GM18505 (cell line): ENCODE measurements around the gene RXFP2.

Source experiments
- ATAC-seq: cut with Tn5 transposase; IDR thresholded peaks from one replicate; pipeline ENCODE4 v1.9.1; 2021; ENCODE audit not compliant: unreplicated experiment
- POLR2A ChIP-seq: IDR thresholded peaks from 4 replicates; pipeline ENCODE4 v1.6.1; 2011; ENCODE audit warnings: borderline replicate concordance; ENCODE audit not compliant: insufficient read depth, insufficient read length; ENCODE audit errors: extremely low read depth

The RXFP2 gene

DNA sequence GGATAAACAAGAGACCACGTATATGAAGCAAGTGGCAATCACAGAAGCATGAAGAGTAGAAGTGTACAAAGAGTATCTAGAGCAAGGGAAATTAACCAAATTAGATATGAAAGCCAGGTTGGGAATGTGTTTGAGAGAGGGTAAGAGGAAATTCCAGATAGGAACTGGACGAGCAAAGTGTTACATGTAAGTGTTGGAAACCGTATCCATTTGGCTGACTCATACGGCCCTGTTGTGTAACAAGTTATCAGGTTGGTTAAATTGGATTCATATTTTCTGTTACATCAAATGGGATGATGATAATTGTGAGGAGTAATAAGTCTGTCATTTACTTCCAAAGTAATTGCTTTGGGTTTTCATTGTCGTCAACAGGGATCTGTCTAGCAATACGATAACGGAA is 46.7 kb downstream of the RXFP2 start:
- no peak for ATAC-seq
- TF ChIP-seq POLR2A = no peak

DNA sequence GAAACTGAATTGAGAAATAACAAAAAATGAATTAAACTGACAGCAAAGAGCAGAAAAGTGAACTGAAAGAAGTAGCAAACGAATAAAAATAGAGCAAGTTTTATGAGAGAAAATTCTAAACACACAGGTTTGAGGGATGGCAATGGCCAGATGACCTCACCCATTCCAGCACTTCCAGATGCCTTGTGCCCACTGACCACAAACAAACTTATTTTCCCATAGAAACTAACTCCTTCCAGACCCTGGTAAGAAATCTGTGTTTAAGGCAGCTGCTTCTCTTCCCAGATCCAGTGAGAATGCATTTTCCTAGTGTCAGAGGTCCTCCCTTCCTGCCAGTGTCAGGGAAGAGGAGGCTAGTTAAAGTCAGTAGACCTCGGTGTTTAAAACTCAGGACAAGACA is 51.7 kb downstream of the RXFP2 start:
- ATAC-seq = no peak
- TF ChIP-seq POLR2A = no peak

DNA sequence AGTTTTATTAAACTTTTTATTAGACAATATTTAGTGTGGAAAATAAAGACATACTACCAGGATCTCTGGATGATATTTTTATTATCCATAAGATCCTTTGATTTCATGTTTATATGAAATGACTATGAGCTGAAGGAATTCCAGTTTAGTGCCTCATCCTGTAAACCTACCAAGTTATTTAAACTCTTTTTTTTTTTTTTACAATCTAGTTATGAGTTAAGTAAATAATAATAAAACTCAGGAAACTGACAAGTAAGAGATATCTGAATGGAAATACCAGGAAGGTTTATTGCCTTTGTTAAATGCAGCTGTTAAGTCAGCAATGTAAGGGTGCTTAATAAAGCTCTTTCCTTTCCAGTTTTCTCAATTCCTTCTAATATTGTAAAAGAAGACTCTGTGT is 53.9 kb downstream of the RXFP2 start:
- ATAC-seq = no peak
- TF ChIP-seq POLR2A = no peak

DNA sequence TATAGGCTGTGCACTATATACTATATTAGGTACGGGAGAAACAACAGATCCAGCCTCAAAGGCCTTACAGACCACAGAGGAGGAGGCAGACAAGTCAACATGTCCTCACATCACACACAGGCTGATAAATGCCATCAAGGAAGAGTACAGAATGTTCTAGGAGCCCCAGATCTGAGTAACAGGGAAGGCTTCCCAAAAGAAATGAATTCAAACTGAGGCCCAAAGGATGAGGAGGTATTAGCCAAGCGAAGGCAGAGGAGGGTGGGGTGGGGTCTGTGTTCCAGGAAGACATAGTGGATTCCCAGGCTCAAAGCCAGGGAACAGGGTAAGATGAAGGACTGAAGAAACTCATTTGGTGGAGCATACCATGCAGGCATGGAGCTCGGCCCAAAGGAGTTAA is 55.1 kb downstream of the RXFP2 start:
- TF ChIP-seq POLR2A = no peak

DNA sequence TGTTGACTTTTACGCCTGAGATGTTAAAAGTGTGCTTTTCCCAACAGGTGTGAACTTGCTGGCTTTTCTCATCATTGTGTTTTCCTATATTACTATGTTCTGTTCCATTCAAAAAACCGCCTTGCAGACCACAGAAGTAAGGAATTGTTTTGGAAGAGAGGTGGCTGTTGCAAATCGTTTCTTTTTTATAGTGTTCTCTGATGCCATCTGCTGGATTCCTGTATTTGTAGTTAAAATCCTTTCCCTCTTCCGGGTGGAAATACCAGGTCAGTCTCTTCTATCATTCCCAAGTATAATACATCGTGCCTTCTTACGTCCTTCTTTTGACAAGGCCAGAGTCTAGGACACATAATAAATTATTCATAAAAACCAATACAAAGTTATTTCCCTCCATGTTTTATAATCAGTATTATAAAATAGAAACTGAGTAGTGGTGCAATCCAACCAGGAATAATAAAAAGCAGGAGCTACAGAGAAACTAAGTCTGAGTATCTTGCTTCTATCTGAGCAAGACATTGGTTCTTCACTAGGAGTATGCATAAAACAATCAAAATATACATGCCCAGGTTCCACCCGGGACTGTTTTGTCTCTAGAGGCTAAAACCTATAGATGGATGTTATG is 57.9 kb downstream of the RXFP2 start:
- no peak for ATAC-seq
- TF ChIP-seq POLR2A = no peak

More for the DNA sequence above, 55.1 kb downstream of the RXFP2 start:
- no peak for ATAC-seq

DNA sequence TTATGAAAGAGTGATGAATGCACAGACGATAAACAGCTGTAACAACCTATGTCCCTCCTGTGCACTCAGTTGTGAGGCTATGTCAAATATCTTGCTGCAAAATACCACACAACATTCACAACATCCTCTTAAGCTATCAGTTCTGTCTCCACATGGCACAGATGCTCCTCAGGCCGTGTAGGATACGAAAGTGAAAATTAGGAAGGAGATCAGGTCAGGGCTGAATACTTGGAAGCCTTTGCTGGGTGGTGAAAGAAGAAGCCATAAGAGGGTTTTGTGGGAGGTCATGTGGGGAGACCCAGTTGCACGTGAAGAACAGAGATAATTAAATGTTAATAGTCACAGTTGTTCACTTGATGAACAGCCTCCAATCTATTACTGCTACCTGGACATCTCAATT is 58.9 kb downstream of the RXFP2 start:
- no peak for ATAC-seq
- TF ChIP-seq POLR2A = no peak

DNA sequence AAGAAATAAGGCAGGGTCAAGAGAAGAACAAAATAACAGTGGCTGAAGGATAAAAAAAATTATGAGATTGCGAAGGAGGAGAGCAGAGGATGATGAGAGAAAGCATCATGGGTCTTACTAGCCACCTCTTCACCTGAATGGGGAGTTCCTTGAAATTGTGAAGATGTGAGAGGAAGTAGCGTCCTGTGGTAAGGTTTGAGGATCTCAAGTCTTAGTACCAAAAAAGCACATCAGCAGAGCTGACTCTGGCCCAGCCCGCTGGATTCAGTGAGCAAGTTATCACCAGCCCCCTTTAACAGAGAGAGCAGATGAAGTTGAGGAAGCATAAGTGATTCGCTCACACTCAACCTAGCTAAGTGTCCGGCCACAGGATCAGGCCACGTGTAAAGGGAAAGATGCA is 61.8 kb downstream of the RXFP2 start:
- ATAC-seq = no peak
- TF ChIP-seq POLR2A = no peak

DNA sequence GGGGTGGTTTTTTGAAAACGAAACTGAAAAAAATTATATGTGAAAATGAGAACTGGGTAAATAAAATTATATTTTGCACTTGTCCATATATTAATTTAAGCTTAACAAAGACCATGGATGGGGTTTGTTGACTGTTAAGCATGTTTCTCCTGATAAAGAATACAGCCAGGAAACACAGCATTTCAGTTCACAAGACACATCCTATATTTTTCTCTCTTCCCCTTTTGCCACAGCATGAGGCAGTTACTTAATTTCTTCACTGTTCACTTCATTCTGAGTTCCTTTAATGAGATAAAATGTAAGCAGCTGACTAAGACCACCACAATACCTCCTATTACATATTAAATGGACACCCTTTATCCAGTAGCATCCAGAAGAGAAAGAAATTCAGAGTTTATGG is 64.0 kb downstream of the RXFP2 start:
- no peak for TF ChIP-seq POLR2A
- ATAC-seq = no peak

DNA sequence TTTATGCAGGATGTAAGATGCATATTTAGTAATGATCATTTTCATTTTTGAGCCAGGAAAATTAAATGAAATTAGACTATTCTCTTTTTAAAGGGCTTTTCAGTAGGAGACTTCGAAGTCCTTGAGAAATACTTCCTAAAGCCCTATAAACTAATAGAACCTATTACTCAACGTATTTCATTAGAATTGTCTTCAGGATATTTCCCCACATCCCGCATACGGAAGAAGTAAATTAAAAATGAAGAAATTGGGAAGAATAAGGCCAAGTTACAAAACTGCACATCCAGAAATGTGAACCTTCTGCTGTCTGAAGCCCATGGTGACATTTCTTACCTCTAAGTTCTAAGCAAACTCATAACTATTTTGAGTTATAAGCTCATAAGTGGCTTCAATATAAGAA is 66.5 kb downstream of the RXFP2 start:
- TF ChIP-seq POLR2A = no peak
- ATAC-seq = no peak

DNA sequence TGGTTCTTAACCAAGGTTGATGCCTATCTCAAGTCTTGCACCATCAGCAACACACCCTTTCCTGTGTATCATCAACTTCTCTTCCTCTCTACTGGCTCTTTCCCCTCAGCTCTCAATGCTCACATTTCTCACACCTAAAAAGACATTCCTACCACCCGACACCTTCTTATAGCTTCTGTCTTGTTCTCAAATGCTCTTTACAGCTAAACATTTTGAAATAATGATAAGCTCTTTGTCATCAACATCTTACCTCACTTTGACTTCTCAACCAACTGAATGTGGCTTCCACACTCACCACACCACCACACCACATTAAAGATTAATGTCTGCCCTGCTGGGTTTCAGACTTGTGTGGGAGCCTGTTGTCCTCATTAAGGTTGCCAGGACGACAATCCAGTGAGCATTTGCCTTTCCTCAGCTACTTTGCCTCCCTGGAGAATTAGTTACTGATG is 67.8 kb downstream of the RXFP2 start:
- no peak for TF ChIP-seq POLR2A
- no peak for ATAC-seq

DNA sequence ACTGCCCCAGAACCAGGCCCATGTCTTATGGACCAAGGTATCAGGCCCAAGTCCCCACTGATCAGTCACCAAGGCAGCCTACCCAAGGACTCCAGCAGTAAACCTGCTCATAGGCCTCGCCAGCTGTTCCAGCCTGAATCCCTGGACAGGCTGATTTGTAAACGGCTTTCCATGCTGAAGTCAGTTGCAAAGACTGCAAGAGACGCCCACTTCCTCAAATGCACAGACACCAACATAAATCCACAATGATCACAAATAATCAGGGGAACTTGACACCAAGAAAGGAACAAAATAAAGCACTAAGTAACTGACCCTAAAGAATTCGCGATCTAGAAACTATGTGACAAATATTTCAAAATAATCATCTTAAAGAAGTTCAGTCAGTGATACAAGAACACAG is 75.2 kb downstream of the RXFP2 start:
- no peak for TF ChIP-seq POLR2A
- ATAC-seq = no peak

DNA sequence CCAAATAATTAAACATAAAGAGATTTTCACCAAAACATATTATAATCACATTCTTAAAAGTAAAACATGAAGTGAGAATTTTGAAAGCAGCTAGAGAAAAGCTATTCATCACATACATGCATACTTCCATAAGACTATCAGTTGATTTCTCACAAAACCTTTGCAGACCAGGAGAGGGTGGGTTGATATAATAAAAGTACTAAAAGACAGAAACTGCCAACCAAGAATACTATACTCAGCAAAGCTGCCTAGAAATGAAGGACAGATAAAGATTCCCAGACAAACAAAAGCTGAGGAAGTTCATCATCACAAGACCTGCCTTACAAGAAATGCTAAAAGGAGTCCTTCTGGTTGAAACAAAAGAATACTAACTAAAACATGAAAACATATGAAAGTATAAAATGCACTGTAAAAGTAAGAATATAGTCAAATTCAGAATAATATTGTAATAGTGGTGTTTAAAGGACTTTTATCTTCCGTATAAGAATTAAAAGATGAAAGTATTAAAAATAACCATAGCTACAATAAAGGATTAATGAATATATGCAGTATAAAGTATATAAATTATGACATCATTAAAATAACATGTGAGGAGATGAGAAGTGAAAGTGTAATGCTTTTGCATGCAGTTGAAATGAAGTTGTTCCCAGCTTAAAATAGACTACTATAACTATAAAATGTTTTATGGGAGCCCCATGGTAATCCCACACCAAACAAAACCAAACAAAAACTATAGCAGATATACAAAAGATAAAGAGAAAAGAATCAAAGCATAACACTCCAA is 76.2 kb downstream of the RXFP2 start:
- no peak for ATAC-seq
- TF ChIP-seq POLR2A = no peak

DNA sequence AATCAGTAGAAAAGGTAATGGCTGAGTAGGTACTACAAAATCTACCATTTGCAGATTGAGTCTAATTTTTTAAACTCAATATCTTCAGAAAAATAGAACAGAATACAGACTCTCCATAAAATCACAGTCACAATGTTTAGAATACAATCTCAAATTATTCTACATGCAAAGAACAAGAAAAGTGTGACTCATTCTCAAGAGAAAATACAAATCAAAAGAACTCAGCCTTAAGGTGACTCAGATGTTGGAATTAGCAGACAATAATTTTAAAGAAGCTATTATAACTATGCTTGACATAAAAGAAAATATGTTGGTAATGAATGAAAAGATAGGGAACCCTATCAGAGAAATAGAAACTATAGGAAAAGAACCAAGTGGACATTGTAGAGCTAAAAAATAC is 78.9 kb downstream of the RXFP2 start:
- no peak for TF ChIP-seq POLR2A
- ATAC-seq = no peak

DNA sequence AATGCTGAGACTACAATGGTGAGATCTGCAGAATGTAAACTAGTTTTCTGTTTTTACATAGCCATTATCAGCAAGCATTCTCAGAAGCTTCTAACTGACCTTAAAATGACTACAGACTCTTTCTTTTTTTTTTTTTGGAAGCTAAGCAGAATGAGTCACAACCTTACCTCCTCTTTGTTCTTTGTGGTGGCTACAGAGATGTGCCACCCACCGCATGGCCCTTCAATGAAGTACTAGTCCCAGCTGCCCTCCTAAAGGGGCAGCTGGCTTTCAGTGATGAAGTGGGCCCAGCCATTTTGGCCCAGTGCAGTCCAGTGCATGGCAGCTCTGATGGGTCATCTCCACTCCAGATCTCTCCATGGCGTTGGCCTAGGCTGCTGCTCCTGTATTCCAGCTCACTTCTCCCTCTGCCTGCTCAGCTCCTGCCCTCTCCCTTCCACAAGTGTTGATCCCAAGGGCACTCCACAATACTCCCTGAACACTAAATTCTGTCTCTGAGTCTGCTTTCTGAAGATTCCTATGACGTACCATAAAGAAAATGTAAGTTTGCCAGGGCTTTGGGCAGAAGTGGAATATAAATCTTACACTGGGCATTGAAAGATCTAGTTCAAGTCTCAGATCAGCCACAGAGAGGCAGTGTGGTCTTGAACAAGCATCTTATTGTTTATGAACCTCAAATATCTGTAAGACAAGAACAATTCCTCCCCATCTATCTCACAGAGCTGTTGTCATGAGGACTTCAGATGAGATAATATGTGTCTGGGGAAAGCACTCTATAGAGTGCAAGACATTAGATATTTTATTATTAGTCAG is 85.6 kb downstream of the RXFP2 start:
- no peak for ATAC-seq
- no peak for TF ChIP-seq POLR2A

DNA sequence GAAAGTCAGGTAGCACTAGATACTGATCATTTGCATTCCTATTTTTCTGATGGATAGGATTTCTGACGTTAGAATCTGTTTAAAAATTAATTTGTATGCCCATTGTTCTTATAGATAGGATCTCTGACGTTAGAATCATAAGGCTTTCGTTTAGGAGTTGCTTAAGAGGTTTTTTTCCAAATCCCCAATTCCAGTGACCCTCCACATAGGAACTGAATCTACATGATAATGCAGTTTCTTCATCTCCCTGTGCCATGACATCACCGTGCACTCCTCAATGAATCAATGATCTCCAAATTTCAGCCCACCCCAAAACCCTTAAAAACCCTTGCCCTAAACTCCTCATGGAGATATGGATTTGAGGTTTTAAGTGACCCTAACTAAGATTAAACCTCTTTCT is 87.2 kb downstream of the RXFP2 start:
- no peak for TF ChIP-seq POLR2A
- no peak for ATAC-seq

DNA sequence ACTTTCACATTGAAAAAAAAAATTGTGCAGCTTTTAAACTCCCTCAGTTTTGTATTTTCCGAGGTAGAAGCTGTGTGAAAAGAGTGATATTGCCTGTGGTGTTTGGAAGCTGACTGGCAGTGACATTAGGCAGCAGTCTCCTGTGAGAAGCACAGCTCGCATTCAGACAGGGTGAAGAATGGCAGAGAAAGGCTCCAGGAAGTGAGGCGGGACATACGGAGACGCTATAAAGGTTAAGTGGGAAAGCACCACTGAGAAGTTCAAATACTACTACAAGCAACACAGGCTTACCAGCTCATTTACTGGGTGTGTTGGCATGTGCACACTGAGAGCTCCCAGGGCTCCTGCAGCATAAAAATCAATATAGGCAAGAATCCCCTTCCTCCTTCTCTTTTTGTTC is 88.4 kb downstream of the RXFP2 start:
- ATAC-seq = no peak
- TF ChIP-seq POLR2A = no peak
